GM12891 (cell line): Measurements from ENCODE around the gene NEU4.

Experiments
- DNase-seq: peaks from one replicate; pipeline ENCODE4 v3.0.0; 2011; ENCODE audit warnings: low spot score; ENCODE audit not compliant: insufficient read length
- FAIRE-seq: peaks from 2 replicates; lab custom pipeline; 2011; peaks lifted over from hg19 to GRCh38; lab: Jason Lieb, UNC
- PAX5 ChIP-seq: IDR thresholded peaks from 2 replicates; pipeline ENCODE4 v1.6.1; 2011; ENCODE audit warnings: low read length, moderate library complexity, mild to moderate bottlenecking; ENCODE audit not compliant: insufficient read depth, severe bottlenecking
- POLR2A ChIP-seq: IDR thresholded peaks from 2 replicates; pipeline ENCODE4 v1.6.1; 2011; ENCODE audit warnings: low read depth, low read length, control low read depth
- POLR2AphosphoS5 ChIP-seq: IDR thresholded peaks from 2 replicates; pipeline ENCODE4 v1.6.1; 2011; ENCODE audit warnings: low read depth, low read length, control low read depth
- POU2F2 ChIP-seq: IDR thresholded peaks from 2 replicates; pipeline ENCODE4 v1.6.1; 2011; ENCODE audit warnings: low read depth, mild to moderate bottlenecking, control low read depth, low read length, moderate library complexity
- SPI1 ChIP-seq: IDR thresholded peaks from 2 replicates; pipeline ENCODE4 v1.6.1; 2011; ENCODE audit warnings: low read depth, low read length, control low read depth
- TAF1 ChIP-seq: IDR thresholded peaks from 2 replicates; pipeline ENCODE4 v1.6.1; 2011; ENCODE audit warnings: low read depth, low read length, control low read depth

Gene NEU4

GRCh38 chr2:241809383-241810306 is 652 bp downstream of the NEU4 start:
- TF ChIP-seq POLR2AphosphoS5 (no peak), POLR2A (no peak), POU2F2 (no peak)
- peak; percentile 40 for FAIRE-seq
- peak; percentile 26 for DNase-seq

- peak; percentile 9 for DNase-seq
These were observed 1.6 kb downstream of the NEU4 start for GRCh38 chr2:241810307-241811200.

DNA sequence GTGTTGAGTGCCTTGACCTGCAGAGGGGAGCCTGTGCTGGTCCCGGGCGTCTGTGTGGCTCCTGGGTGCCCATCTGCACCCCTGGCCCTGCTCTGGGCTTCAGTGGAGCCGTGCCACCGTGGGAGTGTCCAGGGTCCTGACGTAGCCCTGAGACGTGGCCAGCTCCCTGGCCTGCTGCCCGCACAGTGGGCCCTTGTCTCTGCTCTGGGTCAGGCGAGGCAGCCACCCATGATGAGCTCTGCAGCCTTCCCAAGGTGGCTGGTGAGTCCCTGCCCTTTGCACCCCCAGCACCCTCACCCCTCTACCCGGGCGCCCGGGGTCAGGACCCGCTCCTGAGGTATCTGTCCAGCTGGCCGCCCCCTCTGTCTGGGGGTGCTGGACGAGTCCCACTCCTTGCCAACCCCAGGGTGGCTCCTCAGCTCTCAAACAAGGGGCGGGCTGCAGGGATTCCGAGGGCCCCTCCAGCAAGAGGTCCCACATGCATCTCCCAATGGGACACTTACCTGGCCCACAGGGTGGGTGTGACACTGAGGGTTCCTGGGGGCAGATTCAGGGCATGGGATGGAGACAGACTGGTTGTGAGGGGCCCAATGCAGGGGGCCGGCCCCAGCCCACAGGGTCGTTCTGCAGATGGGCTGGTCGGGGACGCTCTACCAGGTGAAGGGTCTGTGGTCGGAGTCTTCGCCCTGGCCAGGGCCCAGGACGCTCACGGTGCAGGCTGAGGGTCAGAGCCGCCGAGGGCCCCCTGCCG is 2.4 kb downstream of the NEU4 start:
- no peak for TF ChIP-seq TAF1
- no peak for TF ChIP-seq SPI1
- TF ChIP-seq POLR2AphosphoS5: no peak
- TF ChIP-seq PAX5: no peak
- TF ChIP-seq POU2F2: no peak
- TF ChIP-seq POLR2A: no peak
- DNase-seq (peak; percentile 22), FAIRE-seq (no peak)

More at GRCh38 chr2:241810307-241811200, 1.6 kb downstream of the NEU4 start:
- TF ChIP-seq POU2F2: no peak
- no peak for TF ChIP-seq TAF1
- TF ChIP-seq POLR2AphosphoS5: no peak
- TF ChIP-seq SPI1: no peak
- TF ChIP-seq POLR2A: no peak
- no peak for TF ChIP-seq PAX5
- FAIRE-seq: no peak

DNA sequence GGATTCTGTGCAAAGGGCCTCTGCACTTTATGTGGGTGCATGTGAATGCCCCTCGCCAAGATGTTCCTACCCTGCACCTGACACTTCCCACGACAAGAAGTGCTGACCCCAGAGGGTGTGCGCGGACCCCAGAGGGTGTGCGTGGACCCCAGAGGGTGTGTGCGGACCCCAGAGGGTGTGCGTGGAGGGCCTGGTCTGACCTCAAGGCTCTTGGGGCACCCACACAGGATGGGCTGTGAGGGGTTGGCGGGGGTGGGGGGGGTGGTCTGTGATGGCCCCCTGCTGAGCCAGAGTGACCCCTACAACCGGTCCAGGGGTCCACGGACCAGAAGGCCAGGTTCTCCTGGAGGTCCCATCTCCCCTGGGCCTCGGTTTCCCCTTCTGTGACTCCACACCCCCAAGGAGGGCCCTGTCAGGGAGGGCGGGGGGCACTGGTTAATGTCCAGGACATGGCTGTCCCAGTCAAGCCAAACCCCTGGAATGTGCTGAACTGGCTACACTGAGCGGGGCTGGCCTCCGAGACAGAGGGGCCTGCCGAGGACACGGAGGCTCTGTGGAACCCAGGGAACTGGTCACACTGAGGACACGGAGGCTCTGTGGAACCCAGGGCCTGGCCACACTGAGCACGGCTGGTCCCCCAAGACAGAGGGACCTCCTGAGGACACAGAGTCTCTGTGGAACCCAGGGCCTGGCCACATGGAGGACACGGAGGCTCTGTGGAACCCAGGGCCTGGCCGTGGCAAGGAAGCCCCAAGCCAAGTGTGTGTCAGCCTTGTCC is 3.1 kb downstream of the NEU4 start:
- peak; percentile 10 for DNase-seq

GRCh38 chr2:241812730-241813643 is 4.0 kb downstream of the NEU4 start:
- FAIRE-seq (no peak), DNase-seq (peak; percentile 34)

More for the DNA sequence above, 3.1 kb downstream of the NEU4 start:
- no peak for FAIRE-seq
- TF ChIP-seq SPI1 (no peak), TAF1 (no peak), POLR2AphosphoS5 (no peak), PAX5 (no peak), POLR2A (no peak), POU2F2 (no peak)

DNA sequence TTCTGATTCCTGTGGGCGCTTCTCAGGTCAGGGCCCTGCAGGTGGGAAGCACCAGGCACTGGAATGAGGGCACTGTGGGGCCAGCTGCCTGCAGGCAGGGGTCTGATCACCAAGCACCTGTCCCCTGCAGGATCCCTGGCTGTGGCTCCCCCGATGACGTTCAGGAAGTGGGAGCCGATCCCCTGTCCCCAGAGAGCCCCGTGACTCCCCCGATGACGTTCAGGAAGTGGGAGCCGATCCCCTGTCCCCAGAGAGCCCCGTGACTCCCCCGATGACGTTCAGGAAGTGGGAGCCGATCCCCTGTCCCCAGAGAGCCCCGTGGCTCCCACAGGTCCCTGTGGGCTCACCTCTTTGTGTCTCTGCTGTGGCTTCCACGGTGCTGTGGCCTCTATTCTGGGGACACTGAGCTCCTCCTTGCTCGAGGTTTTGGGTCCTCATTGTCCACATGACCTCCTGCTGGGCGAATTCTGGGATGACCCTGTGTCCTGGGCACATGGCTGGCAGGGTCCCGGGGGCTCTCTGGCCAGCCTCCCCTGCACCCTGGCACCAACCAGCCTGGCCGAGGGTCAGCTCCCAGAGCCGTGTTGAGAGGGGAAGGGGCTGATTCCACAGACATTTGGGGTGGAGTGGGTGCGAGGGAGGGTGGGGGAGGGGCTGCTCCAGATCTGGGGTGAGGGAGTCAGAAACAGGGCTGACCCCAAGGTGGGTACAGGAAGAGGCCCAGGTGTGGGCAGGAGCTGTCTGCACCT is 4.8 kb downstream of the NEU4 start:
- FAIRE-seq (no peak), DNase-seq (peak; percentile 41)
- TF ChIP-seq POLR2AphosphoS5 (no peak), POU2F2 (no peak), SPI1 (no peak), POLR2A (no peak), TAF1 (no peak), PAX5 (no peak)

More at GRCh38 chr2:241812730-241813643, 4.0 kb downstream of the NEU4 start:
- TF ChIP-seq PAX5 (no peak), POLR2AphosphoS5 (no peak), POLR2A (no peak), SPI1 (no peak), POU2F2 (no peak), TAF1 (no peak)

DNA sequence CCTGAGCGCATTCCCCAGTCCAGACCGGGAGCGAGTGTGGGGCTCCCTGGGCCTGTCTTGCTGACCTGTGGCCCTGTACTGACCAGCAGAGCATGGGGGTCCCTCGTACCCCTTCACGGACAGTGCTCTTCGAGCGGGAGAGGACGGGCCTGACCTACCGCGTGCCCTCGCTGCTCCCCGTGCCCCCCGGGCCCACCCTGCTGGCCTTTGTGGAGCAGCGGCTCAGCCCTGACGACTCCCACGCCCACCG is 5.3 kb downstream of the NEU4 start:
- TF ChIP-seq POLR2A (no peak), TAF1 (no peak), POU2F2 (no peak), POLR2AphosphoS5 (no peak), PAX5 (no peak), SPI1 (no peak)
- FAIRE-seq: no peak
- DNase-seq: peak; percentile 20
